Type B pancreatic cell (in vitro differentiated cells): ENCODE data around the gene PAQR5. TPM values are rescaled to one million over a fixed set of nuclear protein-coding genes. Genes with fewer than 3 reads are reported as not detected.
A peak's percentile ranks its signal among the peaks of the same experiment; 100 is the strongest.

Source experiments
- DNase-seq: peaks from one replicate; pipeline ENCODE4 v3.0.0; 2021; ENCODE audit warnings: mixed read lengths; ENCODE audit not compliant: unreplicated experiment; ENCODE audit errors: extremely low spot score
- H3K27ac Mint-ChIP-seq: 2 replicates; pipeline ENCODE4 v1.8.0; 2021; ENCODE audit warnings: mild to moderate bottlenecking, mixed read lengths
- H3K27me3 Mint-ChIP-seq: 2 replicates; pipeline ENCODE4 v1.8.0; 2021; ENCODE audit warnings: mixed read lengths
- H3K36me3 Mint-ChIP-seq: 2 replicates; pipeline ENCODE4 v1.8.0; 2021; ENCODE audit warnings: mixed read lengths
- H3K4me1 Mint-ChIP-seq: one replicate; pipeline ENCODE4 v1.8.0; 2021; ENCODE audit warnings: mixed read lengths; ENCODE audit not compliant: unreplicated experiment
- H3K4me3 Mint-ChIP-seq: 2 replicates; pipeline ENCODE4 v1.8.0; 2021; ENCODE audit warnings: mild to moderate bottlenecking, mixed read lengths
- H3K9me3 Mint-ChIP-seq: 2 replicates; pipeline ENCODE4 v1.8.0; 2021; ENCODE audit warnings: mixed read lengths
- CTCF ChIP-seq: fragments of 200-600 bp; sonication (generic); conservative IDR thresholded peaks from 2 replicates; pipeline ENCODE4 v1.5.0; 2021; ENCODE audit warnings: antibody characterized with exemption, mild to moderate bottlenecking
- total RNA-seq: library from RNA; stranded (reverse); gene quantifications from 2 replicates; pipeline ENCODE4 v1.2.1, GENCODE V29; 2021; ENCODE audit warnings: low replicate concordance

The PAQR5 gene
- total RNA-seq, 1 donor from 2014 or later: 7.8 TPM

GRCh38 chr15:69272891-69273290, 25.8 kb upstream of the PAQR5 start:
- H3K36me3 Mint-ChIP-seq: peaks cover 8% of the 10 kb centered on the region
- H3K9me3 Mint-ChIP-seq: no peaks in the 10 kb centered on the region
- no peak for TF ChIP-seq CTCF
- H3K4me3 Mint-ChIP-seq: no peak overlapping the region
- no peak overlapping the region for H3K27ac Mint-ChIP-seq
- no peak for DNase-seq
- H3K27me3 Mint-ChIP-seq: no peaks in the 10 kb centered on the region
- peaks cover 28% of the 10 kb centered on the region for H3K4me1 Mint-ChIP-seq

DNA sequence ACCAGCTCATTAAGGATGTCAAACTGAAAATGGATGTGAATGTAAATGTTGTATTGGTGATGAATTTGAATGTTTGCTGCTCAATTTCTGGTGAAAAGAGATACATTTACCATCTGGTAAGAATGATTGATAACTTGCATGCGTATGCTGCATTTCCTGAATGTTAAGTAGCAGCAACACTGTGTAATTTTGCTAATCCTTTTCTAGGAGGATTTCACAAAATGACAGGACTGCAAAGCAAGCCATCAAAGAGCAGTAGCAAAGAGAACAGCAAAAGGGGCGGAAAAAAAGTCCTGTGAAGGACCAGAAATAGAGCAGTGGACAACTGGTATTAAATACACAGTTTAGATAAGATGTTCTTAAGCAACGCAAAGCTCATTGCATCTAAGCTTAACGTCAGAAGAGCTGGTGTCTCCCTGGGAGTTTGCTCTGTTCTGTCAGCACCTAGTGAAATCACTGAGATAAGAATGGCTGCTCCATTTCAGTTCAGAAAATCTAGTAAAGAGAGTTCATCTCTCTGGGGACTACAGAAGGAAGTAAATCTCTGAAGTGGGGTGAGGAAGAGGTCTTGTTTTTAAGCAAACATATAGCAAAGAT, 23.5 kb upstream of the PAQR5 start:
- no peak for DNase-seq

GRCh38 chr15:69275933-69276560, 22.7 kb upstream of the PAQR5 start:
- H3K27me3 Mint-ChIP-seq: no peaks in the 10 kb centered on the region
- H3K4me3 Mint-ChIP-seq: peak overlapping the region; percentile 19
- no peak for DNase-seq
- no peaks in the 10 kb centered on the region for H3K9me3 Mint-ChIP-seq
- no peak for TF ChIP-seq CTCF
- no peak overlapping the region for H3K27ac Mint-ChIP-seq
- peaks cover 4% of the 10 kb centered on the region for H3K36me3 Mint-ChIP-seq
- peaks cover 34% of the 10 kb centered on the region for H3K4me1 Mint-ChIP-seq

More for the DNA sequence above, 23.5 kb upstream of the PAQR5 start:
- TF ChIP-seq CTCF: no peak
- H3K4me1 Mint-ChIP-seq: peaks cover 28% of the 10 kb centered on the region
- H3K36me3 Mint-ChIP-seq: peaks cover 4% of the 10 kb centered on the region
- peak overlapping the region; percentile 6 for H3K27ac Mint-ChIP-seq
- no peaks in the 10 kb centered on the region for H3K27me3 Mint-ChIP-seq
- no peaks in the 10 kb centered on the region for H3K9me3 Mint-ChIP-seq
- H3K4me3 Mint-ChIP-seq: peak overlapping the region; percentile 0

- no peak for TF ChIP-seq CTCF
- Mint-ChIP-seq H3K4me3 (no peak overlapping the region), H3K36me3 (peaks cover 1% of the 10 kb centered on the region), H3K9me3 (no peaks in the 10 kb centered on the region), H3K27me3 (no peaks in the 10 kb centered on the region), H3K4me1 (peaks cover 28% of the 10 kb centered on the region), H3K27ac (no peak overlapping the region)
- DNase-seq: no peak
Observed at GRCh38 chr15:69277316-69277715, 21.4 kb upstream of the PAQR5 start.

DNA sequence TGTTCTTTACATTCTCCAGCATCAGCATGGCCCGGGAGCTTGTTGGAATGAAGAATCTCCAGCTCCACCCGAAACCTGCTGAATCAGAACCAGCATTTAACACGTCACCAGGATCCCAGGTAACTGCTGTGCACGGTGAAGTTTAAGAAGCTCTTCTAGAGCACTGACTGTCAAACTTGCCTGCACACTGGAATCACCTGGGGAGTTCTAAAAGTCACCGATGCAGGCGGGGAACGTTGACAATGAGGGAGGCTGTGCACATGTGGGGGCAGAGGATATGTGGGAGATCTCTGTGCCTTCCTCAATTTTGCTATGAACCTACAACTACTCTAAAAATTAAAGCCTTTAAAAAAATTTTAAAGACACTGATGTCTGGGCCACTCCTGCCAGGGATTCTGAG, 19.1 kb upstream of the PAQR5 start:
- DNase-seq: no peak
- no peak overlapping the region for H3K27ac Mint-ChIP-seq
- H3K4me3 Mint-ChIP-seq: no peak overlapping the region
- H3K9me3 Mint-ChIP-seq: no peaks in the 10 kb centered on the region
- peaks cover 26% of the 10 kb centered on the region for H3K4me1 Mint-ChIP-seq
- TF ChIP-seq CTCF: no peak
- H3K27me3 Mint-ChIP-seq: no peaks in the 10 kb centered on the region
- no peaks in the 10 kb centered on the region for H3K36me3 Mint-ChIP-seq
